H9 (cell line): ENCODE measurements around the gene CHST8. TPM values are rescaled to one million over a fixed set of nuclear protein-coding genes. Genes with fewer than 3 reads are reported as not detected.

Experiments used
- DNase-seq: peaks from one replicate; pipeline ENCODE4 v3.0.0-alpha.2; 2017
- H2AFZ ChIP-seq: one replicate; pipeline ENCODE4 v1.6.1; 2013; ENCODE audit warnings: mild to moderate bottlenecking, low read length, control low read depth, moderate library complexity
- H2AK5ac ChIP-seq: 2 replicates; pipeline ENCODE4 v1.6.1; 2013; ENCODE audit warnings: low read length, control low read depth, mixed read lengths; ENCODE audit not compliant: insufficient read length
- H2BK120ac ChIP-seq: one replicate; pipeline ENCODE4 v1.6.1; 2013; ENCODE audit warnings: low read depth, mild to moderate bottlenecking, low read length, control low read depth, inconsistent platforms; ENCODE audit not compliant: poor library complexity, severe bottlenecking
- H2BK12ac ChIP-seq: 2 replicates; pipeline ENCODE4 v1.6.1; 2013; ENCODE audit warnings: low read length, control low read depth, mixed read lengths, low read depth; ENCODE audit not compliant: insufficient read length
- H2BK15ac ChIP-seq: 2 replicates; pipeline ENCODE4 v1.6.1; 2013; ENCODE audit warnings: low read depth, low read length, control low read depth
- H2BK20ac ChIP-seq: one replicate; pipeline ENCODE4 v1.6.1; 2013; ENCODE audit warnings: low read depth, mild to moderate bottlenecking, low read length, control low read depth, inconsistent platforms; ENCODE audit not compliant: poor library complexity, severe bottlenecking
- H2BK5ac ChIP-seq: 2 replicates; pipeline ENCODE4 v1.6.1; 2013; ENCODE audit warnings: low read length, control low read depth, mixed read lengths; ENCODE audit not compliant: insufficient read length
- H3K14ac ChIP-seq: 2 replicates; pipeline ENCODE4 v1.6.1; 2013; ENCODE audit warnings: low read length, control low read depth; ENCODE audit not compliant: insufficient read depth
- H3K18ac ChIP-seq: 2 replicates; pipeline ENCODE4 v1.6.1; 2013; ENCODE audit warnings: low read depth, mild to moderate bottlenecking, mixed read lengths, low read length, control low read depth; ENCODE audit not compliant: insufficient read length
- H3K23ac ChIP-seq: 2 replicates; pipeline ENCODE4 v1.6.1; 2013; ENCODE audit warnings: low read length, control low read depth, mixed read lengths, low read depth; ENCODE audit not compliant: insufficient read length
- H3K23me2 ChIP-seq: 2 replicates; pipeline ENCODE4 v1.6.1; 2013; ENCODE audit warnings: low read depth, mild to moderate bottlenecking, mixed read lengths, low read length, control low read depth; ENCODE audit not compliant: insufficient read length, poor library complexity, severe bottlenecking
- H3K27ac ChIP-seq: 2 replicates; pipeline ENCODE4 v1.5.1; 2013; ENCODE audit warnings: low read length, control low read depth, mixed read lengths, low read depth; ENCODE audit not compliant: insufficient read length
- H3K27me3 ChIP-seq: 2 replicates; pipeline ENCODE4 v1.6.1; 2013; ENCODE audit warnings: low read length, control low read depth, inconsistent platforms; ENCODE audit not compliant: insufficient read depth
- H3K4ac ChIP-seq: 2 replicates; pipeline ENCODE4 v1.6.1; 2013; ENCODE audit warnings: low read depth, mild to moderate bottlenecking, control low read depth, inconsistent platforms, low read length, moderate library complexity
- H3K4me1 ChIP-seq: 2 replicates; pipeline ENCODE4 v1.6.1; 2013; ENCODE audit warnings: low read length, control low read depth, inconsistent platforms; ENCODE audit not compliant: insufficient read depth
- H3K4me2 ChIP-seq: 2 replicates; pipeline ENCODE4 v1.6.1; 2013; ENCODE audit warnings: low read length, control low read depth, mixed read lengths; ENCODE audit not compliant: insufficient read length, insufficient read depth
- H3K56ac ChIP-seq: 2 replicates; pipeline ENCODE4 v1.6.1; 2013; ENCODE audit warnings: low read depth, mild to moderate bottlenecking, mixed read lengths, low read length, control low read depth; ENCODE audit not compliant: insufficient read length
- H3K79me1 ChIP-seq: 2 replicates; pipeline ENCODE4 v1.6.1; 2013; ENCODE audit warnings: low read depth, mild to moderate bottlenecking, moderate library complexity, low read length, control low read depth, inconsistent platforms; ENCODE audit not compliant: insufficient read depth, poor library complexity, severe bottlenecking
- H3K79me2 ChIP-seq: 2 replicates; pipeline ENCODE4 v1.6.1; 2013; ENCODE audit warnings: low read length, control low read depth, inconsistent platforms; ENCODE audit not compliant: insufficient read depth
- H3K9ac ChIP-seq: 2 replicates; pipeline ENCODE4 v1.6.1; 2013; ENCODE audit warnings: low read length, control low read depth, mixed read lengths; ENCODE audit not compliant: insufficient read length; ENCODE audit errors: extremely low read depth
- H3K9me3 ChIP-seq: one replicate; pipeline ENCODE4 v1.6.1; 2013; ENCODE audit warnings: low read depth, low read length, inconsistent platforms; ENCODE audit not compliant: control insufficient read depth
- H3T11ph ChIP-seq: one replicate; pipeline ENCODE4 v1.6.1; 2013; ENCODE audit warnings: mild to moderate bottlenecking, low read length, control low read depth, inconsistent platforms
- H4K20me1 ChIP-seq: one replicate; pipeline ENCODE4 v1.6.1; 2013; ENCODE audit not compliant: control insufficient read depth, insufficient read length, insufficient read depth
- H4K5ac ChIP-seq: 2 replicates; pipeline ENCODE4 v1.6.1; 2013; ENCODE audit warnings: low read depth, mild to moderate bottlenecking, mixed read lengths, low read length, control low read depth; ENCODE audit not compliant: insufficient read length
- H4K8ac ChIP-seq: replicated peaks from 2 replicates; pipeline ENCODE4 v1.6.1; 2013; ENCODE audit warnings: low read length, control low read depth, mixed read lengths, low read depth; ENCODE audit not compliant: insufficient read length
- H4K91ac ChIP-seq: 2 replicates; pipeline ENCODE4 v1.6.1; 2013; ENCODE audit warnings: low read depth, mild to moderate bottlenecking, moderate library complexity, mixed read lengths, low read length, control low read depth; ENCODE audit not compliant: insufficient read length
- H3K27ac Mint-ChIP-seq, 3 experiments: 2 replicates in 2 of 3; 3 replicates in 1 of 3; pipeline ENCODE4 v1.8.0; 2020 to 2021; ENCODE audit warnings: mixed read lengths in 3 of 3, mild to moderate bottlenecking in 1 of 3, moderate library complexity in 1 of 3
- H3K27me3 Mint-ChIP-seq: 2 replicates; pipeline ENCODE4 v1.8.0; 2021; ENCODE audit warnings: low read depth, mild to moderate bottlenecking, moderate library complexity, mixed read lengths
- H3K36me3 Mint-ChIP-seq, 3 experiments: 2 replicates in 2 of 3; 3 replicates in 1 of 3; pipeline ENCODE4 v1.8.0; 2020 to 2021; ENCODE audit warnings: low read depth in 3 of 3, mixed read lengths in 3 of 3; ENCODE audit not compliant: insufficient read depth in 1 of 3
- H3K4me1 Mint-ChIP-seq, 2 experiments: 2 replicates each; pipeline ENCODE4 v1.8.0; 2020; ENCODE audit warnings: mixed read lengths in 2 of 2
- H3K4me3 Mint-ChIP-seq, 2 experiments: 2 replicates in 1 of 2; 3 replicates in 1 of 2; pipeline ENCODE4 v1.8.0; 2020 to 2021; ENCODE audit warnings: mild to moderate bottlenecking in 2 of 2, mixed read lengths in 2 of 2, moderate library complexity in 1 of 2
- H3K9me3 Mint-ChIP-seq, 2 experiments: 2 replicates in 1 of 2; 3 replicates in 1 of 2; pipeline ENCODE4 v1.8.0; 2020; ENCODE audit warnings: mild to moderate bottlenecking in 2 of 2, mixed read lengths in 2 of 2, moderate library complexity in 1 of 2
- CTCF ChIP-seq: fragments of 200-600 bp; sonication (generic); conservative IDR thresholded peaks from 3 replicates; pipeline ENCODE4 v1.8.0; 2021; ENCODE audit warnings: antibody characterized with exemption, mild to moderate bottlenecking
- WGBS: extraction: QIAGEN DNeasy Blood & Tissue Kit; methylation state at CpG from one replicate; pipeline ENCODE4 v1.1.7; 2013; ENCODE audit warnings: missing lambda C conversion rate, low lambda C conversion rate, mixed read lengths; ENCODE audit not compliant: insufficient read length; ENCODE audit errors: extremely low coverage; 5-methylcytosine and 5-hydroxymethylcytosine counted together
- total RNA-seq: library from RNA; stranded (reverse); gene quantifications from 2 replicates; pipeline ENCODE4 v1.2.1, GENCODE V29; 2021

CHST8 gene
- total RNA-seq, 1 experiment from 2014 or later = 5.1 TPM

GRCh38 chr19:33808399-33808798 lies 186.6 kb downstream of the CHST8 start:
- Histone ChIP-seq H2BK12ac (no peak overlapping the region), H3K9ac (no peak overlapping the region), H4K20me1 (peaks cover 2% of the 10 kb centered on the region), H3K79me2 (no peaks in the 10 kb centered on the region), H2BK15ac (no peak overlapping the region), H3K18ac (no peak overlapping the region), H4K5ac (no peak overlapping the region), H3K4ac (no peak overlapping the region), H2BK20ac (no peak overlapping the region), H2AK5ac (no peak overlapping the region), H3K27me3 (no peaks in the 10 kb centered on the region), H3K27ac (no peak overlapping the region), H4K91ac (no peak overlapping the region), H3K9me3 (no peaks in the 10 kb centered on the region), H4K8ac (no peak overlapping the region), H3K4me2 (no peak overlapping the region), H3K4me1 (no peaks in the 10 kb centered on the region), H2BK5ac (no peak overlapping the region), H3K23me2 (no peaks in the 10 kb centered on the region), H3K56ac (no peak overlapping the region), H2BK120ac (no peak overlapping the region), H3T11ph (no peak overlapping the region), H3K23ac (no peak overlapping the region), H2AFZ (no peak overlapping the region), H3K79me1 (no peaks in the 10 kb centered on the region), H3K14ac (no peak overlapping the region)
- no CpG with 5 or more reads among the region's 1 CpG for WGBS
- Mint-ChIP-seq H3K36me3 (peaks cover 21 to 81% (median 72%) of the 10 kb centered on the region in 3 experiments), H3K27ac (no peak overlapping the region), H3K27me3 (no peaks in the 10 kb centered on the region), H3K9me3 (no peaks in the 10 kb centered on the region), H3K4me1 (no peaks in the 10 kb centered on the region), H3K4me3 (no peak overlapping the region)
- no peak for TF ChIP-seq CTCF
- no peak for DNase-seq
